Retinal pigment epithelial cell (primary cell): Measurements from ENCODE around the gene PCDHGB2.
"Not testable (repeated sequence)": the region's sequence is repeated elsewhere in the genome, so short reads cannot be mapped to it uniquely, and the experiment has no call there.

Source experiments
- DNase-seq: peaks from one replicate; pipeline ENCODE4 v3.0.0-alpha.2; 2010; ENCODE audit warnings: low read depth
- H3K4me3 ChIP-seq: 2 replicates; pipeline ENCODE4 v1.5.1; 2011; ENCODE audit warnings: mild to moderate bottlenecking, low read length, control low read depth, moderate library complexity
- TF ChIP-seq, protein P1 (sequence below): conservative IDR thresholded peaks from 2 replicates; pipeline ENCODE4 v1.5.1; 2011; ENCODE audit warnings: low read depth, low read length, control low read depth, inconsistent platforms

The PCDHGB2 gene

DNA sequence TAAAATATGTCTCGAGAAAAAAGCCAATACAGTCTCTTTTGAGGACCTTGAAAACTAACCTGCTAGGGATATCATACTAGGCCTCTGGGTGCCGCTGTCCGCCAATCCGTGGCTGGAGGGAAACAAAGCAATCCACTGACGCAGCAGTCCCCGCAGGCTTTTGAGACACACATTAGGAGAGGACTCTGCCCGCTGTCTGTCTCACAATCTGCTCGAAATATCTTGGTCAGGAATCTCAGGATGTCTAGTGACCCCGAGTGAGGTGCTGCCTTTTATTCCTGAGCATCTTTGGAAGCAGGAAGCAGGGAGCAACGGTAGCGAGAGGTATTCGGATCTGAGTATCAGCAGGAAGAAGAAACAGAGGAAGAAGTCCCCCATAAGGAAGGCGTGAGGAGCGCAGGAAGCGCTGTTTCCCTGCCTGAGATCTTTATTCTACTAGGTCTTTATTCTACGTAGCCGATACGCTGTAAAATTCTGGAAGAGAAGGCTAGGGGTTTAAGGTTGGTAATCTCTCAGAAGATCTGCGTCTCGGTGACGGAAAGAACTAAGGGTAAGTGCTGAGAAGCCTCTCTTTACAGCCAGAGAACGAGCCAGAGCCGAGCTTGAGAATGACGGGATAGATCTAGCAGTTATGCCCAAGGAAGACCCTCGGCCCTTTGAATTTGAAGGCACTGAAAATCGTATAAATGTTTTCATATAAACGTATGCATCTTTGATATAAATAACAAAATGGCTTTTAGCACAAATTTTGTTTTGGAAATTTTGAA, 33.5 kb upstream of the PCDHGB2 start:
- DNase-seq, result no peak
- H3K4me3 ChIP-seq, result peak overlapping the region; percentile 41
- TF ChIP-seq, protein P1, sequence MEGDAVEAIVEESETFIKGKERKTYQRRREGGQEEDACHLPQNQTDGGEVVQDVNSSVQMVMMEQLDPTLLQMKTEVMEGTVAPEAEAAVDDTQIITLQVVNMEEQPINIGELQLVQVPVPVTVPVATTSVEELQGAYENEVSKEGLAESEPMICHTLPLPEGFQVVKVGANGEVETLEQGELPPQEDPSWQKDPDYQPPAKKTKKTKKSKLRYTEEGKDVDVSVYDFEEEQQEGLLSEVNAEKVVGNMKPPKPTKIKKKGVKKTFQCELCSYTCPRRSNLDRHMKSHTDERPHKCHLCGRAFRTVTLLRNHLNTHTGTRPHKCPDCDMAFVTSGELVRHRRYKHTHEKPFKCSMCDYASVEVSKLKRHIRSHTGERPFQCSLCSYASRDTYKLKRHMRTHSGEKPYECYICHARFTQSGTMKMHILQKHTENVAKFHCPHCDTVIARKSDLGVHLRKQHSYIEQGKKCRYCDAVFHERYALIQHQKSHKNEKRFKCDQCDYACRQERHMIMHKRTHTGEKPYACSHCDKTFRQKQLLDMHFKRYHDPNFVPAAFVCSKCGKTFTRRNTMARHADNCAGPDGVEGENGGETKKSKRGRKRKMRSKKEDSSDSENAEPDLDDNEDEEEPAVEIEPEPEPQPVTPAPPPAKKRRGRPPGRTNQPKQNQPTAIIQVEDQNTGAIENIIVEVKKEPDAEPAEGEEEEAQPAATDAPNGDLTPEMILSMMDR, result peak; percentile 49

DNA sequence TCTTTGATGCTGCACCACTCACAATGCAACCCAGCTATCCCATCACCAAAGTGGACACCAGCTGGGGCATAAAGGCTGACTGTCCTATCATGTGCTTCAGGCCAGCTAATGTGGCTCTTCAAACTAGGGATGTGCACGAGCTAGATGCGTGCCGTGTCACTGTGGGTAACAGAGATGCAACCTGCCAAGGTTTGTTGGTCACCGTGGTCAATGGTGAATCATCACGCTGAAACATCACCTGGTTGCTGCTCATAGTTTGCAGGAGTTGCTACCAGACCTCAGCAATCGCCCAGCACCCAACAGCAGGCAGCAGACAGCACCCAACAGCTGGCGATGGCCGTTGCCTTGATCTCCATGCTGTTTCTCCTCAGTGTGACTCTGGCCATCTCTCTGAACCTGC, 31.6 kb upstream of the PCDHGB2 start:
- TF ChIP-seq, protein P1, result no peak
- H3K4me3 ChIP-seq, result no peak overlapping the region
- DNase-seq, result no peak

DNA sequence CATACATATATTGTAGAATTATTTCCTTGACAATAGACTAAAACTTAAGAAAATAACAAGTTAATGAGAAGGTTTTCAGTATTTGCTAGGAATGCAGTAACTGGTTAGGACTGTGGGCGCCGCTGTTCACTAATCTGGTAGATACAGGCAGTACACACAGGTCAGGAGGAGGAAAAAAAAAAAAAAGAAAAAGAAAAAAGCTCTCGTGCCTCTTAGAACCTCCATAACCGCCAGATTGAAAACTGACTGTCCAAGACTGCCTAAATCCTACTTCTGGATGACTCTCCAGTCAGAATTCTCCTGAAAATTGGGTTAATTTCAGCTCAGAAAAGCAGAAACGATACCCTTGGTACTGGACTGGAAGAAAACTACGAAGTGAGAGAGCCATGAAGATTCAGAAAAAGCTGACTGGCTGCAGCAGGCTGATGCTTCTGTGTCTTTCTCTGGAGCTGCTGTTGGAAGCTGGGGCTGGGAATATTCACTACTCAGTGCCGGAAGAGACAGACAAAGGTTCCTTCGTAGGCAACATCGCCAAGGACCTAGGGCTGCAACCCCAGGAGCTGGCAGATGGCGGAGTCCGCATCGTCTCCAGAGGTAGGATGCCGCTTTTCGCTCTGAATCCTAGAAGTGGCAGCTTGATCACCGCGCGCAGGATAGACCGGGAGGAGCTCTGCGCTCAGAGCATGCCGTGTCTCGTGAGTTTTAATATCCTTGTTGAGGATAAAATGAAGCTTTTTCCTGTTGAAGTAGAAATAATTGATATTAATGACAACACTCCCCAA, 29.3 kb upstream of the PCDHGB2 start, which contains the start of gene PCDHGA1:
PCDHGA1 (plus strand) TSS at position 216 of the 782 bp plus-strand sequence.
- H3K4me3 ChIP-seq, result peak within 1 kb of the TSS; percentile 43
- TF ChIP-seq, protein P1, result peak; percentile 55
- DNase-seq, result no peak

DNA sequence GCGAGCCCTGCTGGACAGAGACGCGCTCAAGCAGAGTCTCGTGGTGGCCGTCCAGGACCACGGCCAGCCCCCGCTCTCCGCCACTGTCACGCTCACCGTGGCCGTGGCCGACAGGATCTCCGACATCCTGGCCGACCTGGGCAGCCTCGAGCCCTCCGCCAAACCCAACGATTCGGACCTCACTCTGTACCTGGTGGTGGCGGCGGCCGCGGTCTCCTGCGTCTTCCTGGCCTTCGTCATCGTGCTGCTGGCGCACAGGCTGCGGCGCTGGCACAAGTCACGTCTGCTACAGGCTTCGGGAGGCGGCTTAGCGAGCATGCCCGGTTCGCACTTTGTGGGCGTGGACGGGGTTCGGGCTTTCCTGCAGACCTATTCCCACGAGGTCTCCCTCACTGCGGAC, 27.2 kb upstream of the PCDHGB2 start:
- DNase-seq, H3K4me3 ChIP-seq: not testable (repeated sequence)

DNA sequence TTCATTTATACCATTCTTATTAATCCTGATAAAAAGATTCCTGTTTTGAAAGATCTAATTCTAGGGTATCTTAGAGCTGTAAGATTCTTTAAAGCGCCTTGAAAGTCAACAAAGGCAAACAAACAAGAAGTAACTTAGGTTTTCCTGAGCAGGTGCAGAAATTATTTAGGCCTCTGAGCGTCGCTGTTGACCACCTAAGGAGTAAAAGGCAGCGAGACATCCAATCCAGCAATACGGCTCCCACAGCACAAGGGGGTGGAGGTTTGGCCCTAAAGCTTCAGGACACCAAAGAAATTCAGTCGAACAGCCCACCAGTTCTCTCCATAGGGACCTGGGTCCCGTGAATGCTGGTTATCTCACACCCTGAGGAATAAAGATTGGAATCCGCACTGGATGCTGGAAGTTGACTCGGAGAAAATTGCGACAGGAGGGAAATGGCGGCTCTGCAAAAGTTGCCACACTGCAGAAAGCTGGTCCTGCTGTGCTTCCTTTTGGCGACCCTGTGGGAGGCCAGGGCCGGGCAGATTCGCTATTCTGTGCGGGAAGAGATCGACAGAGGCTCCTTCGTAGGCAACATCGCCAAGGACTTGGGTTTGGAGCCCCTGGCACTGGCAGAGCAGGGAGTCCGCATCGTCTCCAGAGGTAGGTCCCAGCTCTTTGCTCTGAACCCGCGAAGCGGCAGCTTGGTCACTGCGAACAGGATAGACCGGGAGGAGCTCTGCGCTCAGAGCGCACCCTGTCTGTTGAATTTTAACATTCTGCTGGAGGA, 21.1 kb upstream of the PCDHGB2 start, which contains the start of gene PCDHGA2:
PCDHGA2 (plus strand) TSS at position 223 of the 769 bp plus-strand sequence.
- peak within 1 kb of the TSS; percentile 41 for H3K4me3 ChIP-seq
- DNase-seq, result no peak
- TF ChIP-seq, protein P1, result peak; percentile 54

DNA sequence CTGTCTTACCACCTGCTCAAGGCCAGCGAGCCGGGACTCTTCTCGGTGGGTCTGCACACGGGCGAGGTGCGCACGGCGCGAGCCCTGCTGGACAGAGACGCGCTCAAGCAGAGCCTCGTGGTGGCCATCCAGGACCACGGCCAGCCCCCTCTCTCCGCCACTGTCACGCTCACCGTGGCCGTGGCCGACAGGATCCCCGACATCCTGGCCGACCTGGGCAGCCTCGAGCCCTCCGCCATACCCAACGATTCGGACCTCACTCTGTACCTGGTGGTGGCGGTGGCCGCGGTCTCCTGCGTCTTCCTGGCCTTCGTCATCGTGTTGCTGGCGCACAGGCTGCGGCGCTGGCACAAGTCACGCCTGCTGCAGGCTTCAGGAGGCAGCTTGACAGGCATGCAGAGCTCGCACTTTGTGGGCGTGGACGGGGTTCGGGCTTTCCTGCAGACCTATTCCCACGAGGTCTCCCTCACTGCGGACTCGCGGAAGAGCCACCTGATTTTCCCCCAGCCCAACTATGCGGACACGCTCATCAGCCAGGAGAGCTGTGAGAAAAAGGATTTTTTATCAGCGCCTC, 18.9 kb upstream of the PCDHGB2 start:
- not testable (repeated sequence) for H3K4me3 ChIP-seq, DNase-seq

DNA sequence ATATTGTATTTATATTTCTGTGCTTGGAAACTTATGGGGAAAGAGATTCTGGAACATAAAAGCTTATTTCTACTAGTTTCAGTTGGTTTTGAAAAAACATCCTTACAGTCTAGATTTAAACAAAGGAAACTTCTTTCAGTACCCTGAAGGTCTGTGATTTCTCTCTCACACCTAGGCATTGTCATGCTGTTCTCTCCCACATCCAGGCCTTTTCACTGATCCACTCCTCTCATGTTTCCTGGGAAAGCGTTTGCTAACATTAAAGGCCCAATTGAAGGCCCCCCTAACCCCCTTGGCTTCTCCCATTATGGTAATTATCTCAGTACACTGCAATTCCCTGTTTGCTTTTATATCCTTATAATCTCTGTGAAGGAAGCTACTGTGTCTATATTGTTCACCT, 17.0 kb upstream of the PCDHGB2 start:
- TF ChIP-seq, protein P1, result no peak
- no peak for DNase-seq
- no peak overlapping the region for H3K4me3 ChIP-seq
